GM12873 (cell line): ENCODE results near the gene PRM1.

Experiments used
- CTCF ChIP-seq: IDR thresholded peaks from 2 replicates; pipeline ENCODE4 v1.5.1; 2012; ENCODE audit warnings: low read depth, mild to moderate bottlenecking, moderate library complexity, low read length, control low read depth; ENCODE audit not compliant: insufficient read depth; ENCODE audit errors: missing control alignments

The PRM1 gene

GRCh38 chr16:11250091-11250785 is 30.9 kb downstream of the PRM1 start:
- no peak for TF ChIP-seq CTCF

DNA sequence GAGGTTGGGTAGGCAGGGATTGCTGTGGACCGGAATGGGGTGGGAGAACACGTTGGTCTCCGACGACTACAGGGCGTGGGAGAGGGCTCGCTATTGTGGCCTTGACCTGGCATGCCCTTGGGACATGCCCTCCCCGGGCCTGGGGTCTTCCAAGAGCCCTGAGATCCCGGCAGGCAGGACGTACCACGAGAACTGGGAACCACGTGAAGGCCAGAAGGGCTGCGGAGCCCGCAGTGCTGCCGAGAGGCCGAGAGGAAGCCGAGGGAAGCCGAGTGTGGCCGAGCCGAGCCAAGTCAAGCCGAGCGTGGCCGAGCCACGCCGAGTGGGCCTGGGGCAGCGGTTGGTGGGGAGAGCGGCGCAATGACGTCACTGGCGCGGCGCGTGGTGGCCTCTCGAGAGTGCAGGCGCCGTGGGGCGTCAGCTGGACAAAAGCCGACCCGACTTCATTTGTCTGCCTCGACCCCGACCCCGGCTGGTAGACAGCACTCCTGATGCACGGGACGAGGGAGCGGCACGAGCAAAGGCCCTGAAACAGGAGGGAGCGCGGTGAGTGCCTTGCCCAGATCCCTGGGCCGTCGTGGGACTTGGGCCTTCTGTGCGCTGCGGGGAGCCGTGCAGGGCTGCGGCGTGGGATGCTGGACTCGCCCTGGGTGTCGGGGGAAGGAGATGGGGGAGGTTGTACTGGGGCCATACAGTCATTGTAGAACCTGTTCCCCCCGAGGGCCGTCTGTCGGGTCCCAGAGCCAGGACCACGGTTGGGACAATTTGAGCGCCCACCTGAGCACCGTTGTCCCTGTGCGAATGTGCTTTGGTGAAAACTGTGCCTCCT is 31.7 kb downstream of the PRM1 start:
- TF ChIP-seq CTCF = no peak

GRCh38 chr16:11248133-11248532 is 33.0 kb downstream of the PRM1 start:
- TF ChIP-seq CTCF = no peak

DNA sequence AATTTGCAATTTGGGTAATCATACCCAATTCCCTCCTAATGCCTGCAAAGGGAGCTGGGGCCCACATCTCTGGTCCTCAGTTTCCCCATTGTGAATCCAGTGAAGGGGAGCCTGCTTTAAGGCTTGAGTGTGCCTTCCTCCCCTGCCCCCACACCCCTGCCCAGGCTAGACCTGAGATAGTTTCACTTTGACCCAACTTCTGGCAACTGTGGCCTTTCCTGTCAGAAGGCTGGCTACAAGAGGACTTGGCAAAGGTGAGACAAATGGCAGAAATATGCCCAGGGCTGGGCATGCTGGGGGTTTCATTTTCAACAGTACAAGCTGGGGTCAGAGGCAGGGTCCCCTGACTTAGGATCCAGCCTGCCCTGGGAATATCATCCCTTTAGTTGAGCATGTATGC is 35.1 kb downstream of the PRM1 start:
- TF ChIP-seq CTCF = no peak

DNA sequence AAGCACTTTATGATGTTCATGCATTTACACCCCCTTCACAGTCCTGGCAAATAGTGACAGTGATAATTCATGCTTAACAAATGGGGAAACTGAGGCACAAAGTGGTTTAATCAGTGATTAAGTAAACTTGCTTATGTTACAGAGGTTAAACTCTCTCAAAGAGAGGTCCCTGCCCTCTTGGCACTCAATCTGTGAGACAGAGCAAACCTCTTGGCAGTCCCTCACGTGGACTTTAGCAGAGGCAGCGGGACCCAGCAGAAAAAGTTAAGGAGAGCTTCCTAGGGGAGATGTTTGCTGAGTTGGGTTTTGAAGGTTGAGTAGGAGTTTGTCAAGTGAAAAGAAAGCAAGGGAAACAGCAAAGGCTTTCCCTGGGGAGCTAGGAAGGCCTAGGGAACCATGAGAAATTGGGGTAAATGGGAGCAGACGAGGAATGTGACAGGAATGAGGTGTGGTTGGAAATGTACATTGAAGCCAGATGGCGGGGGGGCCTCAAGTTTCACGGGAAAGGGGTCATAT is 35.9 kb downstream of the PRM1 start:
- TF ChIP-seq CTCF = no peak

DNA sequence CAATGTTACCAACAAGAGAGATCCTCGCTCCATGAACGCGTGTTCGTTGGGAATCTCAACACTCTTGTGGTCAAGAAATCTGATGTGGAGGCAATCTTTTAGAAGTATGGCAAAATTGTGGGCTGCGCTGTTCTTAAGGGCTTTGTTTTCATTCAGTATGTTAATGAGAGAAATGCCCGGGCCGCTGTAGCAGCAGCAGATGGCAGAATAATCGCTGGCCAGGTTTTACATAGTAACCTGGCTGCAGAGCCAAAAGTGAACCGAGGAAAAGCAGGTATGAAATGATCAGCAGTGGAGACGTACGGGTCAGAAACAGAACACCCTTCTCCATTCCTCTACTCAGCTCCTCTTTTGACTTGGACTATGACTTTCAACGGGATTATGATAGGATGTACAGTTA is 38.5 kb downstream of the PRM1 start:
- no peak for TF ChIP-seq CTCF

GRCh38 chr16:11241480-11242204 is 39.5 kb downstream of the PRM1 start:
- no peak for TF ChIP-seq CTCF
